NCI-H774 (cell line): ENCODE data around the gene IL17REL.
"Not testable (repeated sequence)": the region's sequence is repeated elsewhere in the genome, so short reads cannot be mapped to it uniquely, and the experiment has no call there.

Experiments
- DNase-seq: peaks from one replicate; lab custom pipeline; 2025; lab: John Stamatoyannopoulos, UW

Gene IL17REL

GRCh38 chr22:49989826-49990225 is 22.7 kb downstream of the IL17REL start:
- DNase-seq, result not testable (repeated sequence)

DNA sequence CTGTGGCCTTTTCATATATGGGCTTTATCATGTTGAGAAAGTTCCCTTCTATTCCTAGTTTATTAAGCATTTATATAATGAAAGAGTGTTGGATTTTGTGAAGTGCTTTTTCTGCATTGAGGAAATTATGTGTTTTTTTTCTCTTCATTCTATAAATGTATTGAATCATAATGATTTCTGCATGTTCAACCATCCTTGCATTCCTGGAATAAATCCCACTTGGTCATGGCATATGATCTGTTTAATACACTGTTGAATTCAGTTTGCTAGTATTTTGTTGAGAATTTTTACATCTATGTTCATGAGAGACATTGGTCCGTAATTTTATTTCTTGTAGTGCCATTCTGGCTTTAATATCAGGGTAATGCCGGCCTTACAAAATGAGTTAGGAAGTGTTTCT is 26.2 kb downstream of the IL17REL start:
- no peak for DNase-seq

DNA sequence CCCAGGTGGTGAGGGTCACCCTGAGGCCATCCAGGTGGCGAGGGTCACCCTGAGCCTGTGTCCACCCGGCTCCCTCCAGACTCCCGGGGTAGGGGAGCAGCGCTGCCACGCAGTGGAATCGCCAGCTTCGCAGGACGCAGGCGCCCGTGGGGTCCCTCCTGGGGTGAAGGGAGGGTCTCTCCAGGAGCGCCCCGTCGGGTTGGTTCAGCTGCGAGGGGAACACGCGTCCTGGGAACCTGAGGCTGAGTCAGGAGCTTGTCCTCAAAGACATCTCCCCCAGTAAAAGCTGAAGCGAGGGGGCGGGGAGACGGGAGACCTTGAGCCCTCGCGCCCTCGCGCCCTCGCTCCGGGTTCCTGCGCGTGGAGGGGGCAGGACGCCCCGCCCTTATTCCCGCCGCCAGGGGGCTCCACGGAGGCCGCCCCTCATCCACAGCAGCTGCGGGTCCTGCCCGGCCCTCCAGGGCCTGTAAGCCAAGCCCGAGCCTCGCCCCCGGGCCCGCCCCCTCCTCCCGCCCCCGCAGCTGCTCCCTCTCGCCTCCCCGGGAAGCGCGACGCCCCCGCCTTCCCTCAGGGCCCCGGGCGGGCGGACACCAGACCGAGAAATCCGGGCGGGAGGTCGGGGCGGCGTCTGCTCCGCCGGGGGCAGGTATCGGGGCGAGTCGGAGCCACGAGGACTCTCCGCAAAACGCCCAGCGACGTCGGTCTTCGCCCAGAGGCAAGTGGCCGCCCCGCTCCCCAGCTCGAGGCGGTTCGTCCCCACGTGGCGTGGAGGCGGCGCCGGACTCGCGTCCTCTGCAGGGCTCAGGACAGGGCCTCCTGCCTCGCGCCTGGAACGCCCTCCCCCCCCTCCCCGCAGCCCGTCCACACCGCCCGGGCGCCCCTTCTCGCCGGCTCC is 29.2 kb downstream of the IL17REL start:
- no peak for DNase-seq

- DNase-seq, result not testable (repeated sequence)
Measured at GRCh38 chr22:49981799-49982198, 30.8 kb downstream of the IL17REL start.

- DNase-seq, result no peak
Measured at GRCh38 chr22:49979587-49980264, 32.8 kb downstream of the IL17REL start.

DNA sequence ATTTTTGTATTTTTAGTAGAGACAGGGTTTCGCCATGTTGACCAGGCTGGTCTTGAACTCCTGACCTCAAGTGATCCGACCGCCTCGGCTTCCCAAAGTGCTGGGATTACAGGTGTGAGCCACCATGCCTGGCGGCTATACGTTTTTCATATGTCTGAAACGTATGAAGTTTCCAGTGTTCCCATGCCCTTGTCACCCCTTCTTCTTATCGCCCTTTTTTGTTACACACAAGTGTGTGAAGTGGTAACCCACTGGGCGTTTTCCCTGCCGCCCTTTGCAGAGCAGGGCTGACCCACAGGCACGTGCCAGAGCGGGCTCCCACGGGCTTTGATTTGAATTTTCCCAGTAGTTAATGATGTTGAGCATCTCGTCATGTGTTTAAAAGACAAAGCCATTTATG is 35.0 kb downstream of the IL17REL start:
- DNase-seq, result no peak

GRCh38 chr22:49976439-49977175 is 36.0 kb downstream of the IL17REL start:
- no peak for DNase-seq

DNA sequence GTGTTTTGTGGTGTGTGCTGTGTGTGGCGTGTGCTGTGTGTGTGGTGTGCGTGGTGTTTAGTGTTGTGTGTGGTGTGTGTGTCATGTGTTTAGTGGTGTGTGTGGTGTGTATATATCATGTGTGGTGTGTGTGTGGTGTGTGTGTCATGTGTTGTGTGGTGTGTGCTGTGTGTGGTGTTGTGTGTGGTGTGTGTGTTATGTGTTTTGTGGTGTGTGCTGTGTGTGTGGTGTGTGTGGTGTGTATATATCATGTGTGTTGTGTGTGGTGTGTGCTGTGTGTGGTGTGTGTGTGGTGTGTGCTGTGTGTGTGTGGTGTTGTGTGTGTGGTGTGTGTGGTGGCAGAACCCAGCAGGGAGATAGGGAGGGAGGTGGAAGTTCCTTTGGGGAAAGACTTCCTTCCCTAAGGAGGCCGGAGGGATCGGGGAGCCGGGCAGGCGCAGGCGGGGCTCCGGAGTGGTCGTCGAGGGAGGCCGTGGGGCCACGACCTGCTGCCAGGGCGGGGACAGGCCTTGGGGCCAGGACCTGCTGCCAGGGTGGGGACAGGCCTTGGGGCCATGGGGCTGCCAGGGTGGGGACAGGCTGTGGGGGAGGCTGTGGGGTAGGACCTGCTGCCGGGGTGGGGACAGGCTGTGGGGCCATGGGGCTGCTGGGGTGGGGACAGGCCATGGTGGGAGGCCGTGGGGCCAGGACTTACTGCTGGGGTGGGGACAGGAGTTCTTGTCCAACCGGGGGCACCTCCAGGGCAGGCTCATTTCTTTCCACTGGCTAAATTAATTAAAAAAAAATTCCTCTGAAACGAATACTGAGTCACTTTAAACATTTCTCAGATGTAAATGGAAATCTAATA is 36.8 kb downstream of the IL17REL start:
- no peak for DNase-seq

GRCh38 chr22:49973018-49973961 is 39.3 kb downstream of the IL17REL start:
- DNase-seq, result no peak

GRCh38 chr22:49972163-49973017 is 40.2 kb downstream of the IL17REL start:
- no peak for DNase-seq

GRCh38 chr22:49971232-49972162 is 41.1 kb downstream of the IL17REL start:
- no peak for DNase-seq

DNA sequence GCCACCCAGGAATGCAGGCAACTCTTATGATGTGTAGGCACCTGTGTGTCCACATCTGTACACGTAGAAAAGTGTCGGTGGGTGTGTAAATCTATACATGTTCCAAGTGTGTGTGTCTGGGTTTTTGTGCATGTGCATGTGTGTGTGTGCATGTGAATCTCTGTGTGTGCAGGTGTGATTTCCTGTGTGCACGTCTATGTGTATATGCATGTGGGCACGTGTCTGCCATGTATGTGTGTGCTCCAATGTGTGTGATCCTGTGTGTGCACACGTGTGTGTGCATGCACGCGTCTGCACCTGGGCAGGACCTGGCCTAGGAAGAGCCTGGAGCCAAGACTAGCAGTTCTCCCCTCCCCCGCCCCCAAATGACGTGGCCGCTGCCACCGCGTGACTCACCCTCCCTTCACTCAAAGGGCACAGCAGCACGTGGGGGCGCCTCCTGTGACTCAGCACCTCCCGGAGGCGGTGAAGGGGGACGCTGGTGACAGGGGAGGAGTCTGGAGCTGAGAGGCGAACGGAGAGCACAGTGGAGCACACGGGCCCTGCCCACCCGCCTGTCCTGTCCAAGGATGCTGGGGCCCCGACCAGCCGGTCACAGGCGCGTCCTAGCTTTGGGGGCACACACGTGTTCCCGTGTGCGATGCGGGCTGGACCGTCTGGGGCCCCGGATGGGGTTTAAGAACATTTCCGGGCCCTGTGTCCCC is 41.9 kb downstream of the IL17REL start:
- DNase-seq, result peak; percentile 76

DNA sequence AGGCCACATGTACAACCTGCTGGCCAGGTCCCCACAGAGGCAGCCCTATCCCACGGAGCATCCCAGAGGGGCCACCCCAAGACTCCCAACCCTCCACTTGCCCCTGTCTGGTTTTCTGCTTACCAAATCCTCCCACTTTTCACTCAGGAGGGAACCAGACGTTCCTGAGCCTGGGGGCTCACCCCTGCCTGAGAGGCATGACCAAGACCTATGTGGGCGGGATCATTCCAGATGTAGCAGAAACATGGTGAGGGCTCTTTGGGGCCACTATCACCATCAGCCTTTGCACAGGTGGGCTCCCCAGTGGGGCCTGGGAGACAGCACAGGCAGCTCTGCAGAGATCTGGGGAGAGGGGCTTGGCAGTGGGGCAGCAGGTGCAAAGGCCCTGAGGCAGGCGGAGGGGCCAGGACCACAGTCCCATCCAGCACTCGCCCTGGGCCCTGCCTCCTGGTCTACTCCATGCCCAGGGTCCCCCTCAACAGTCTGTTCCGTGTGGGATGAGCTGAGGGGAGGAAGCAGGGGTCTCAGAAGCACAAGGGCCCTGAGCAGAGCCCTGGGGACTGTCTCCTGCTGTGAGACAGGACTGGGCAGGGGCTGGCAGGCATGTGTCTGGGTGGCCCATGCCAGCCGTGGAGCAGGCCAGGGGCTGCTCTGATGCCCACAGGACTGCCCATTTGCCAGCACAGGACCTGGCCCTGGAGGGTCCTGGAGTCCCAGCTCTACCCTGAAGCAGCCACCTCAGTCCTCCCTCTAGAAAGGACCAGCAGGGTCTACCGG is 42.6 kb downstream of the IL17REL start:
- no peak for DNase-seq

- no peak for DNase-seq
Measured at GRCh38 chr22:49968831-49969661, 43.5 kb downstream of the IL17REL start.

GRCh38 chr22:49968313-49968830 is 44.2 kb downstream of the IL17REL start:
- no peak for DNase-seq

- DNase-seq, result no peak
Measured at GRCh38 chr22:49967706-49968208, 44.8 kb downstream of the IL17REL start.
